GM12872 (cell line): ENCODE results near the gene MKX.

Source experiments
- TF ChIP-seq, protein P1 (sequence below): IDR thresholded peaks from 3 replicates; pipeline ENCODE4 v1.5.1; 2011; ENCODE audit warnings: low read depth, mild to moderate bottlenecking, low read length, moderate library complexity; ENCODE audit not compliant: insufficient read depth

MKX gene

DNA sequence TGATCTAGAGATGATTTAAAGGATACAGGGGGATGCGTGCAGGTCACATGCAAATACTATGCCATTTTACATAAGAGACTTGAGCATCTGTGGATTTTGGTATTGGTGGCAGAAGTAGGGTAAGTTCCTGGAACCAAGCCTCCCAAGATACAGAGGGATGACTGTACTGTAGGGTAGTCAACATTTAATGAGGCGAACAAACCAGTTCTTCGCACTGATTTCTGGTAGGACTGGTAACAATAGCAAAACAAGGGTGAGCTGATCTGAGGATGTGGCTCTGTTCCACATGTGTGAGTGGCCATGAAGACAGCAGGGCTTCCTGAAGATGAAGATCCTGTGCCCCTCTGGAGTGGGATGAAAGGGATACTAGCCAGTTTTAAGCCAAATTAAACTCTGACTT, 36.3 kb downstream of the MKX start:
- TF ChIP-seq, protein P1, sequence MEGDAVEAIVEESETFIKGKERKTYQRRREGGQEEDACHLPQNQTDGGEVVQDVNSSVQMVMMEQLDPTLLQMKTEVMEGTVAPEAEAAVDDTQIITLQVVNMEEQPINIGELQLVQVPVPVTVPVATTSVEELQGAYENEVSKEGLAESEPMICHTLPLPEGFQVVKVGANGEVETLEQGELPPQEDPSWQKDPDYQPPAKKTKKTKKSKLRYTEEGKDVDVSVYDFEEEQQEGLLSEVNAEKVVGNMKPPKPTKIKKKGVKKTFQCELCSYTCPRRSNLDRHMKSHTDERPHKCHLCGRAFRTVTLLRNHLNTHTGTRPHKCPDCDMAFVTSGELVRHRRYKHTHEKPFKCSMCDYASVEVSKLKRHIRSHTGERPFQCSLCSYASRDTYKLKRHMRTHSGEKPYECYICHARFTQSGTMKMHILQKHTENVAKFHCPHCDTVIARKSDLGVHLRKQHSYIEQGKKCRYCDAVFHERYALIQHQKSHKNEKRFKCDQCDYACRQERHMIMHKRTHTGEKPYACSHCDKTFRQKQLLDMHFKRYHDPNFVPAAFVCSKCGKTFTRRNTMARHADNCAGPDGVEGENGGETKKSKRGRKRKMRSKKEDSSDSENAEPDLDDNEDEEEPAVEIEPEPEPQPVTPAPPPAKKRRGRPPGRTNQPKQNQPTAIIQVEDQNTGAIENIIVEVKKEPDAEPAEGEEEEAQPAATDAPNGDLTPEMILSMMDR = no peak

DNA sequence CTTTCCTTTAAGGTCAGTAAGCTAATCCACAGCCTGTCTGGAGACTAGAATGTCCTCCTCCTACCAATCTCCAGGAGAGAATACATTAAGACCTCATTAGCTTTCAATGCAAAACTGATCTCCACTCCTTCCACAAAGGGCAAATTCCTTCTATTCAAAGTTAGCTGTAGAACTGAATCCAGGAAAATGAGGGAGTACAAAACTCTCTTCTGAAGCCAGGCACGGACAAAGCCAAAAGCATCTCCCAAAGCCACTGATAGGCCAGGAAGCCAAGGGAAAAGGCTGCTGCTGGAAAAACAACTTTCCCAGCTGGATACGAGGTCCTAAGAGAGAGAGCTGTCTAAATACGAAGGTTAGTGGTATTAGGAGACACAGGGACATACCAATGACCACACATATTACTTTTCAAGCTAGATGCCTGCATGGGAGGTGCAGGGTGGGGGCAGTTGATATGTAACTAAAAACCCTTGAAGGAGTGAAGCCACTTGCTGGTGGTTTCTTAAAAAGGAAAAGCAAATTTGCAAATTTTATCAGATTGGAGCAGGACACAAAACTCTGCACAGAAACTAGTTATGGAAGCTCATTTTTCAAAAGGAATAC, 43.6 kb downstream of the MKX start:
- TF ChIP-seq, protein P1 = no peak

DNA sequence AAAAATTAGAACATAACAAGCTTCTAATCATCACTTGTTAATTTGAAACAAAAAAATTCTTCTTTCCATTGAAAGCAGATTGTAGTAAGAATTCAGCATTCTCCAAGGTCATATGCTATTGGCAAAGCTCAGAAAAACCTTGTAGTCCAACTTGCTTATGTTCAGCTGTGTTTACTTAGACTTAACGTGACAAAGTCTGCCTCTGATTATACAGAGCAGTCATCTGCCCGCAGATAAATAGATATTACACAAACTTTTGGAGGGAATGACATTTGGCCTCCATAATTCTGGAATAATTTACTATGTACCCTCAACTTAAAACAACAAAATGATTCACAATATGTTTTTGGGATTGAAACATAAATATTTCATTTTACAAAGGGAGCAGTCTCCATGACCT, 45.8 kb downstream of the MKX start:
- TF ChIP-seq, protein P1 = no peak

DNA sequence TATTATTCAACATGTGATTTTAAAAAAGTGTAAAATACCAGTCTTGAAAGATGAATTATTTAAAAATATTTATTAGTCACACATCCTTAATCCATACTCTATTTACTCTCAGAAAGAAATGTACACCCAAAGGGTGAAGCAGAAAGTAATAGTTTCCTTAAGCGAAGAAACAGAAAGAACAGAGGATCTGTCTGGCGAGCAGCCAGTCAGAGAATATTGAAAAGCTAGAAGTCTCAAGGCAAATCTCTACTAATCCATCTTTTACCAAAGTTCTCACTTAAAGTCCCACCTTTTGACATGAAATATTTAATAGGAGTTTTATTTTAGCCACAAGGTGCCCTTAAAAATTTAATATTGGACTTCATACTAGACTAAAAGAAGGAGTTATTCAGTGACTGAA, 46.7 kb downstream of the MKX start:
- TF ChIP-seq, protein P1 = no peak

- TF ChIP-seq, protein P1 = no peak
Measured at GRCh38 chr10:27696466-27696865, 49.2 kb downstream of the MKX start.

- TF ChIP-seq, protein P1 = no peak
Measured at GRCh38 chr10:27695706-27696105, 49.9 kb downstream of the MKX start.

GRCh38 chr10:27695088-27695487, 50.5 kb downstream of the MKX start:
- TF ChIP-seq, protein P1 = no peak
